AG09319 (cell line): ENCODE data around the gene GRIA3.

Source experiments
- DNase-seq: peaks from one replicate; pipeline ENCODE4 v3.0.0-alpha.2; 2010; ENCODE audit warnings: low read depth; ENCODE audit errors: extremely low read depth
- CTCF ChIP-seq: IDR thresholded peaks from 2 replicates; pipeline ENCODE4 v1.5.1; 2011; ENCODE audit warnings: low read depth, mild to moderate bottlenecking, inconsistent platforms, low read length, moderate library complexity

GRIA3 gene

GRCh38 chrX:123230798-123231197, 46.7 kb downstream of the GRIA3 start:
- TF ChIP-seq CTCF: no peak

GRCh38 chrX:123236859-123237258, 52.8 kb downstream of the GRIA3 start:
- TF ChIP-seq CTCF: no peak
- no peak for DNase-seq

More at GRCh38 chrX:123230798-123231197, 46.7 kb downstream of the GRIA3 start:
- no peak for DNase-seq

- no peak for DNase-seq
- no peak for TF ChIP-seq CTCF
Observed at GRCh38 chrX:123237271-123237670, 53.2 kb downstream of the GRIA3 start.

GRCh38 chrX:123254457-123254856, 70.4 kb downstream of the GRIA3 start:
- TF ChIP-seq CTCF: no peak
- DNase-seq: no peak

DNA sequence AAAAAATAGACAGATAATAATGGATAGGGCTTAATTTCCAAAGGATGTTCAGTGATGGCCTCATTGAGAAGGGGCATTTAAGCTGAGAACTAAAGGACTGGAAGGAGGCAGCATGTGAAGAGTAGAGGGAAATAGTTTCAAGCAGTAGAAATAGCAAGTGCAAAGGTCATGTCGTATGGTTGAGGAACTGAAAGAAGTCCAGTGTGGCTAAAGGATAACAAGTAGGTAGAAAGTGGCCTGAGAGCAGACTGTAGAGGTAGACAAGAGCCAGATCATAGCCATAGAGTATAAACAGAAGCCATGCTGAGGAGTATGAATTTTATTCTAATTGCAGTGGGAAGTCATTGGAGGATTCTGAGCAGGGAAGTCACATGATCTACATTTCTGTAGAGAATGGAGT, 72.3 kb downstream of the GRIA3 start:
- no peak for DNase-seq
- no peak for TF ChIP-seq CTCF

DNA sequence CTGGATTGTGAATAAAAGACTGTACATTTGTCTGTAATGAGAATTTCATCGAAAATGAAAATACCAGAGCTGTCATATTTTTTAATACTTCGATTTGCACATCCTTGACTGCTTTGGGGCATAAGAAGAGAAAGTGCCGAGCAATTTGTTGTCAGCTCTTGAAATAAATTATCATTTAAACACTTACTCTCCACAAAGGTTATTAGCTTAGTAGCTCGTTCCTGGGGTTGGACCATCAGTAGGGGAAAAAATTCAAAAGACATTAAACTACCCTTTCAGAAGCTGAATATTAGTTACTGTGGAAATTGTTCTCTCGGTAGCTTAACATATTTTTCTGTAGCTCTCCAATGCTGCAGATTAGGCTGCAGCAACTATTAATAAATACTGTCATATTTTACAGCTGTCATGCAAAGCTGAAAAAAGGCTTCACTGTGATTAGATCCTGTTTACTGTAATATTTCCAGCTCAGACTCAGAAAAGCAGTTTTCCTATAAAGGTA, 76.9 kb downstream of the GRIA3 start:
- TF ChIP-seq CTCF: no peak
- DNase-seq: no peak

GRCh38 chrX:123263270-123263669, 79.2 kb downstream of the GRIA3 start:
- TF ChIP-seq CTCF: no peak
- no peak for DNase-seq
